MCF 10A (cell line): ENCODE measurements around the gene TMC6. TPM values are rescaled to one million over a fixed set of nuclear protein-coding genes. Genes with fewer than 3 reads are reported as not detected.

ENCODE experiments used
- BruUV-seq: library from RNA; stranded (reverse); fragments of 400-500 nt; replicated peaks from 2 replicates; lab custom pipeline; 2021; lab: Mats Ljungman, UMichigan
- CTCF ChIA-PET: fragments of 300-600 bp; sonication (Branson Sonifier 250); formaldehyde crosslinking; extraction: SDS; loops from one replicate; lab custom pipeline; 2021; ENCODE audit warnings: antibody characterized with exemption, inconsistent platforms; lab: Yijun Ruan, JAX
- POLR2A ChIA-PET: fragments of 300-600, 350-650 bp; sonication (Branson Sonifier 250); formaldehyde crosslinking; extraction: SDS; loops from one replicate; lab custom pipeline; 2020; ENCODE audit warnings: antibody characterized with exemption, inconsistent platforms; lab: Yijun Ruan, JAX
- DNase-seq: peaks from one replicate; pipeline ENCODE4 v3.0.0-alpha.2; 2018; ENCODE audit not compliant: unreplicated experiment
- H3K27ac Mint-ChIP-seq: one replicate; pipeline ENCODE4 v1.8.0; 2022; ENCODE audit warnings: mild to moderate bottlenecking, low read depth, mixed read lengths; ENCODE audit not compliant: unreplicated experiment
- H3K27me3 Mint-ChIP-seq: one replicate; pipeline ENCODE4 v1.8.0; 2022; ENCODE audit warnings: mixed read lengths; ENCODE audit not compliant: insufficient read depth, unreplicated experiment
- H3K36me3 Mint-ChIP-seq: one replicate; pipeline ENCODE4 v1.8.0; 2022; ENCODE audit warnings: mild to moderate bottlenecking, moderate library complexity, mixed read lengths; ENCODE audit not compliant: insufficient read depth, unreplicated experiment
- H3K4me1 Mint-ChIP-seq: one replicate; pipeline ENCODE4 v1.8.0; 2022; ENCODE audit warnings: mixed read lengths; ENCODE audit not compliant: insufficient read depth, unreplicated experiment
- H3K4me3 Mint-ChIP-seq: one replicate; pipeline ENCODE4 v1.8.0; 2022; ENCODE audit warnings: mild to moderate bottlenecking, moderate library complexity, mixed read lengths; ENCODE audit not compliant: unreplicated experiment
- H3K9me3 Mint-ChIP-seq: one replicate; pipeline ENCODE4 v1.8.0; 2022; ENCODE audit warnings: mixed read lengths; ENCODE audit not compliant: unreplicated experiment
- intact Hi-C: fragments of 100-400 bp; cut with micrococcal nuclease; formaldehyde crosslinking; loops from 2 replicates; pipeline ENCODE4 v1.14.1; 2022
- total RNA-seq: library from RNA; stranded (reverse); gene quantifications from 2 replicates; pipeline ENCODE4 v1.2.3, GENCODE V29; 2022
- TF ChIP-seq, protein P1 (sequence below): fragments of 200-600 bp; IDR thresholded peaks from one replicate; pipeline ENCODE4 v1.8.0; 2022; ENCODE audit warnings: antibody characterized with exemption, mild to moderate bottlenecking; ENCODE audit not compliant: unreplicated experiment

TMC6 gene
- total RNA-seq, 1 experiment from 2014 or later = 3.1 TPM

DNA sequence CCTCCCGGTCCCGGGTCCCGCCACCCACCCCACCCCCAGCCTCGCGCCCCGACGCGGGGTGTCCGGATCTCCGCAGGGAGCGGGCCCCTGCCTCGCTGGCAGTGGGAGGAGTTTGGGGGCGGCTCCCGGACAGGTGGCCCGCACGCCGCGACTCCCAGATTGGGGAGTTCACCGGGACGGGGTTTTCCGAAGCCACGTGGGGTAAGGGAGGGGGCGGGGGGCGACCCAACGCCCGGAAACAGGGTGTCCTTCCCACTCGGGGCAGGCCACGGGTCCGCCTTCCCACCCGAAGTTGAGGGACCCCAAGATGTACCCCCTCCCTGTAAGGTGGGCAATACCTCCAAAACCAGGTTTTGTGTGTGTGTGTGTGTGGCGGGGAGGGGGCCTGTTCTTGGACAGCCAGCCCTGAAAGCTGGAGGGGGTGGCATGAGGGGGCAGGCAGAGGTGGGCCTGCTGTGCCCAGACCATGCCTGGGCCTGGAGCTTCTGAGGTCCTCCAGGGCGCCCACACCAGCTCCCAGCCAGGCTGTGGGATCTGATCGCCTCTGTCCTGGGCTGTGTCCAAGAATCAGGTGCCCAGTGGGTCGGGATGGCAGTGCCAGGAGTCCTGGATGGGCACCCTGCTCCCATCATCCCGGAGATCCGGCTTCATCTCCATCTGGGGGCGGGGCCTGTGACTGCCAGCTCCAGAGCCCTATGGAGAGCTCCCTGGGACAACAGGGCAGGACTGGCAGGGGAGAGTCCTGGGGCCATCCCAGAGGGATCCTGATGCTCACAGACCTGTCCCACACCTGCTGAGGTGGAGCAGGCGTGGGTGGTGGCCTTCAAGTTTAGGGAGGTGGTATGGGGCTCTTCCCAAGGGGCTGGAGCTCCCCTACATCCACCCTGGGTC is 40.6 kb upstream of the TMC6 start:
- CTCF ChIA-PET = interaction anchor here (0.9 to 1.4 kb wide), 3 partner anchors 27 to 82 kb away, joined by 3 to 4 read pairs (median 3); no protein-coding TSS in a partner anchor
- intact Hi-C loops = no loop called here
- POLR2A ChIA-PET = interaction anchor here (0.6 to 1.6 kb wide), 7 partner anchors 18 to 45 kb away, joined by 3 to 12 read pairs (median 4); partner anchors contain the start of genes AFMID, BIRC5, TK1 and TMC6
- peak; percentile 78 for DNase-seq
- TF ChIP-seq, protein P1, sequence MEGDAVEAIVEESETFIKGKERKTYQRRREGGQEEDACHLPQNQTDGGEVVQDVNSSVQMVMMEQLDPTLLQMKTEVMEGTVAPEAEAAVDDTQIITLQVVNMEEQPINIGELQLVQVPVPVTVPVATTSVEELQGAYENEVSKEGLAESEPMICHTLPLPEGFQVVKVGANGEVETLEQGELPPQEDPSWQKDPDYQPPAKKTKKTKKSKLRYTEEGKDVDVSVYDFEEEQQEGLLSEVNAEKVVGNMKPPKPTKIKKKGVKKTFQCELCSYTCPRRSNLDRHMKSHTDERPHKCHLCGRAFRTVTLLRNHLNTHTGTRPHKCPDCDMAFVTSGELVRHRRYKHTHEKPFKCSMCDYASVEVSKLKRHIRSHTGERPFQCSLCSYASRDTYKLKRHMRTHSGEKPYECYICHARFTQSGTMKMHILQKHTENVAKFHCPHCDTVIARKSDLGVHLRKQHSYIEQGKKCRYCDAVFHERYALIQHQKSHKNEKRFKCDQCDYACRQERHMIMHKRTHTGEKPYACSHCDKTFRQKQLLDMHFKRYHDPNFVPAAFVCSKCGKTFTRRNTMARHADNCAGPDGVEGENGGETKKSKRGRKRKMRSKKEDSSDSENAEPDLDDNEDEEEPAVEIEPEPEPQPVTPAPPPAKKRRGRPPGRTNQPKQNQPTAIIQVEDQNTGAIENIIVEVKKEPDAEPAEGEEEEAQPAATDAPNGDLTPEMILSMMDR = no peak
- no TSS peak for BruUV-seq
- Mint-ChIP-seq H3K4me3 (peak overlapping the region; percentile 65), H3K9me3 (no peaks in the 10 kb centered on the region), H3K4me1 (peaks cover 6% of the 10 kb centered on the region), H3K27me3 (no peaks in the 10 kb centered on the region), H3K27ac (peak overlapping the region; percentile 23), H3K36me3 (peaks cover 12% of the 10 kb centered on the region)

DNA sequence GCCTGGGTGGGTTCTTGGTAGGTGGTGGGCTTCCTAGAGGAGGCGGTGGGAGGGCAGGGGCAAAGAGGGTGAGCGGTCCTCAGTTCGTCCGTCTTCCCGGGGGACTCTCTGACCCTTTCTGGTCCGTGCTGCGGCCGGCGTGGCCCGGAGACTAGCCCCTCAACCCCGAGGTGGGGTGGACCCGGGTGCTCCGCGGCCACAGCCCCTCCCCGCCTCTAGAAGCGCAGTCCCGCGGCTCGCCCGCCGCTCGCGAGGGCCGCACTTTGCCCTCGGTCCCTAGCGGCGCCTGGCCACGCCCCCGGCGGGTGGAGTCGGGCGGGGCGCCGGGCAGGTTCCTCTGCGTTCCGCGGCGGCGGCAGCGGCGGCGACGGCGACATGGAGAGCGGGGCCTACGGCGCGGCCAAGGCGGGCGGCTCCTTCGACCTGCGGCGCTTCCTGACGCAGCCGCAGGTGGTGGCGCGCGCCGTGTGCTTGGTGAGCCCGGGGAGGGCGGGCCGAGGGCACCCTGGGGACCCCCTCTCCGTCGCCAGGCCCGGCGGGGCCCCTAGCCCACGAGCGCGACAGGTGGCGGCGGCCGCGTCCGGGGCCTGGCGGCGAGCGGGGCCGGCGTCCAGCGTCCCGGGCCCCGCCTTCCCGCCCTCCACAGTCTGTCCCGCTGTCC is 39.8 kb upstream of the TMC6 start, which contains the start of gene SYNGR2:
SYNGR2 (plus strand) TSS at position 340 of the 661 bp plus-strand sequence; CDS start at position 376, 36 bp downstream.
- TF ChIP-seq, protein P1 = no peak
- POLR2A ChIA-PET = interaction anchor here (1.2 to 1.6 kb wide), 2 partner anchors 24 to 27 kb away, joined by 3 to 12 read pairs; no protein-coding TSS in a partner anchor
- Mint-ChIP-seq H3K27me3 (no peaks in the 10 kb centered on the region), H3K4me1 (no peaks in the 10 kb centered on the region), H3K36me3 (peaks cover 11% of the 10 kb centered on the region), H3K27ac (peak within 1 kb of the TSS; percentile 39), H3K9me3 (no peaks in the 10 kb centered on the region), H3K4me3 (peak within 1 kb of the TSS; percentile 65)
- peak; percentile 72 for DNase-seq
- CTCF ChIA-PET = interaction anchor here (1.4 kb wide), 1 partner anchor 55 kb away, joined by 4 read pairs; no protein-coding TSS in a partner anchor
- BruUV-seq = no TSS peak
- intact Hi-C loops = no loop called here

DNA sequence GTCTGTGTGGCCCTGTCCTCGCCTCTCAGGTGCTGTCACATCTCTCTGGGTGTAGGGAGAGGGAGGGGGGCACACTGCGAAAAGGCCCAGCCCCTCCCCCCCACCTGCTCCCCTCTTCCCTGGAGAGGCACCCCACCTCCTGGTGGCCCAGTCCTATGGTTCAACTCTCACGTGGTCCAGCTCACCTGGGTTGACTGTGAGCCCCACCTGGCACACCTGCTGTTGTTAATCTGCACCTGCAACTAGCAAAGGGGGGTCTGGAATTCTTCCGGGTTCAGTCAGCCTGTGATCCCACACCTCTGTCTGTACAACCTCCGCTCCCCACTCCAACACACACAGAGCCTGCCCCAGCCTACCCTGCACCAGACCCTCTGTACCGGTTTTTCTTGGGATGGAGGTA is 37.9 kb upstream of the TMC6 start:
- Mint-ChIP-seq H3K4me1 (no peaks in the 10 kb centered on the region), H3K36me3 (no peaks in the 10 kb centered on the region), H3K27ac (no peak overlapping the region), H3K4me3 (no peak overlapping the region), H3K9me3 (no peaks in the 10 kb centered on the region), H3K27me3 (no peaks in the 10 kb centered on the region)
- intact Hi-C loops = no loop called here
- TF ChIP-seq, protein P1 = no peak
- DNase-seq = no peak
- ChIA-PET CTCF (interaction anchor here (1.5 kb wide), 1 partner anchor 10 kb away, joined by 6 read pairs; no protein-coding TSS in a partner anchor), POLR2A (no interaction called here)
- BruUV-seq = no TSS peak
